ENCODE measurements around the gene COG7.
"Not testable (repeated sequence)": the region's sequence is repeated elsewhere in the genome, so short reads cannot be mapped to it uniquely, and the experiment has no call there.

- TF ChIP-seq POLR2AphosphoS5 (IDR thresholded peaks at IDR 0.05; ENCODE audit: insufficient read depth in 1 of 2, low read depth in 1 of 2); POLR2A (IDR thresholded peaks at IDR 0.05); CTCF (IDR thresholded peaks at IDR 0.05): not testable (repeated sequence)
Observed at GRCh38 chr16:23366341-23366740, 86.6 kb downstream of the COG7 start.

Measured in vagina (tissue), 2 donors.